GM19463 (cell line): Measurements from ENCODE around the gene TAS2R10.

Source experiments
- ATAC-seq: cut with Tn5 transposase; IDR thresholded peaks from one replicate; pipeline ENCODE4 v1.9.1; 2021; ENCODE audit warnings: mild to moderate bottlenecking, moderate library complexity; ENCODE audit not compliant: unreplicated experiment

Gene TAS2R10

DNA sequence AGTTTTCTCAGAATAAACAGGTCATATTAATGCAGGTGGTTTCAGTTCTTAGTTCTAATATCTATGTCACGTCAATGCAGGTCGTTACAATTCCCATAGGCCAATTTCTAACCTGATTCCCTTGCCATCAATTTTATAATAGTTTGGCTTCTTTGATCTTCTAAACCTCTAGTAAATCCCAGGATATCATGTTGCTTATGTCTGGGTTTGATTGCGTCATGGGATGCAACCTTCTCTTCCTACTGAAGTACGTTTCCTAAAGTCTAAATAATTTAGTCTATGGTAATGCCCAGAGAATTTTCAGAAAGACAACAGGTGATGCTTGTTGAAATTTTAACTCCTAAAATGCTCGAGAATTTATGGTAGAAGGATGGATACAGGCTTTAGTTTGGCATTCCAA lies 42.9 kb downstream of the TAS2R10 start:
- ATAC-seq = no peak

- ATAC-seq = no peak
Measured at GRCh38 chr12:10779103-10779502, 47.1 kb downstream of the TAS2R10 start.
